HT-29 (cell line): ENCODE measurements around the gene RNF17. TPM values are rescaled to one million over a fixed set of nuclear protein-coding genes. Genes with fewer than 3 reads are reported as not detected.
"Not testable (repeated sequence)": the region's sequence is repeated elsewhere in the genome, so short reads cannot be mapped to it uniquely, and the experiment has no call there.

Experiments used
- DNase-seq: peaks from one replicate; pipeline ENCODE4 v3.0.0-alpha.2; 2015; ENCODE audit warnings: low spot score
- total RNA-seq: library from RNA; depleted of rRNA; stranded (reverse); fragments of >200 nt; shearing (Covaris generic); gene quantifications from 2 replicates; pipeline ENCODE4 v1.2.3, GENCODE V29; 2014; rRNA removed

Gene RNF17
- total RNA-seq, result not detected in 2 replicates

GRCh38 chr13:24763596-24764275 is at the start of gene RNF17:
Gene RNF17, plus strand, starts transcription at chr13:24764169. Its CDS starts 35 bp downstream, at chr13:24764204.
- no peak for DNase-seq

- no peak for DNase-seq
Observed at GRCh38 chr13:24716011-24716410, 48.0 kb upstream of the RNF17 start.

- DNase-seq, result no peak
Observed at GRCh38 chr13:24716446-24716845, 47.5 kb upstream of the RNF17 start.

GRCh38 chr13:24717217-24717616 is 46.8 kb upstream of the RNF17 start:
- DNase-seq, result no peak

GRCh38 chr13:24718192-24718965 is 45.6 kb upstream of the RNF17 start:
- DNase-seq, result no peak

GRCh38 chr13:24719139-24719538 is 44.8 kb upstream of the RNF17 start:
- DNase-seq, result no peak

GRCh38 chr13:24723206-24723605 is 40.8 kb upstream of the RNF17 start:
- DNase-seq, result no peak

- DNase-seq, result no peak
Observed at GRCh38 chr13:24724714-24725113, 39.3 kb upstream of the RNF17 start.

- no peak for DNase-seq
Observed at GRCh38 chr13:24725379-24725778, 38.6 kb upstream of the RNF17 start.

GRCh38 chr13:24727731-24728601 is 36.0 kb upstream of the RNF17 start:
- peak; percentile 93 for DNase-seq

GRCh38 chr13:24730873-24731567 is 32.9 kb upstream of the RNF17 start:
- DNase-seq, result not testable (repeated sequence)

GRCh38 chr13:24734950-24735349 is 29.0 kb upstream of the RNF17 start:
- no peak for DNase-seq

GRCh38 chr13:24737042-24737441 is 26.9 kb upstream of the RNF17 start:
- no peak for DNase-seq

- DNase-seq, result no peak
Observed at GRCh38 chr13:24738366-24738847, 25.6 kb upstream of the RNF17 start.

- DNase-seq, result no peak
Observed at GRCh38 chr13:24740014-24740890, 23.7 kb upstream of the RNF17 start.

- peak; percentile 50 for DNase-seq
Observed at GRCh38 chr13:24741016-24741662, 22.8 kb upstream of the RNF17 start.

- DNase-seq, result no peak
Observed at GRCh38 chr13:24741791-24742190, 22.2 kb upstream of the RNF17 start.

- DNase-seq, result no peak
Observed at GRCh38 chr13:24742294-24742693, 21.7 kb upstream of the RNF17 start.

GRCh38 chr13:24742977-24743376 is 21.0 kb upstream of the RNF17 start:
- no peak for DNase-seq

GRCh38 chr13:24744247-24744646 is 19.7 kb upstream of the RNF17 start:
- no peak for DNase-seq
